HepG2 (cell line): ENCODE data around the gene NNAT. TPM values are rescaled to one million over a fixed set of nuclear protein-coding genes. Genes with fewer than 3 reads are reported as not detected.
A peak's percentile ranks its signal among the peaks of the same experiment; 100 is the strongest.
"Not testable (repeated sequence)": the region's sequence is repeated elsewhere in the genome, so short reads cannot be mapped to it uniquely, and the experiment has no call there.

Source experiments
- ATAC-seq: fragments of 200-7000 bp; cut with Tn5 transposase; 3 replicates; pipeline ENCODE4 v1.9.1; 2020; ENCODE audit warnings: mild to moderate bottlenecking, moderate library complexity
- BruUV-seq: library from RNA; stranded (reverse); fragments of 400-500 nt; replicated peaks from 2 replicates; lab custom pipeline; 2021; lab: Mats Ljungman, UMichigan
- CTCF ChIA-PET: fragments of 300-600 bp; formaldehyde crosslinking; extraction: SDS; loops from one replicate; lab custom pipeline; 2021; ENCODE audit warnings: low total read pairs, inconsistent platforms, low intra/inter-chr PET ratio; lab: Yijun Ruan, JAX
- POLR2A ChIA-PET: fragments of 350-600 bp; sonication (Branson Sonifier 250); formaldehyde crosslinking; loops from one replicate; lab custom pipeline; 2020; ENCODE audit warnings: antibody characterized with exemption, inconsistent platforms; lab: Yijun Ruan, JAX
- DNase-seq: peaks from one replicate; pipeline ENCODE4 v3.0.0-alpha.2; 2015; ENCODE audit warnings: low spot score
- FAIRE-seq: peaks from 3 replicates; lab custom pipeline; 2011; peaks lifted over from hg19 to GRCh38; lab: Jason Lieb, UNC
- H2AFZ ChIP-seq: one replicate; pipeline ENCODE4 v1.6.1; 2011; ENCODE audit warnings: low read length, inconsistent platforms
- H3K27ac ChIP-seq: fragments of 300-600 bp; 3 replicates; pipeline ENCODE4 v1.8.0; 2011; ENCODE audit warnings: mixed run types, mild to moderate bottlenecking, mixed read lengths, low read length, inconsistent platforms; ENCODE audit not compliant: insufficient read depth; ENCODE audit errors: extremely low read length
- H3K27me3 ChIP-seq, 2 experiments: fragments of 200-600 bp in 1 of 2; 2 replicates in 1 of 2; 3 replicates in 1 of 2; pipeline versions ENCODE4 v1.6.0 to v1.8.0; 2011; ENCODE audit warnings: low read length in 2 of 2, mild to moderate bottlenecking in 2 of 2, moderate library complexity in 2 of 2, inconsistent platforms in 1 of 2; ENCODE audit not compliant: insufficient read depth in 2 of 2, control insufficient read depth in 1 of 2
- H3K36me3 ChIP-seq, 2 experiments: fragments of 200-600 bp in 1 of 2; replicated peaks in 1 of 2; 2 replicates in 1 of 2; 3 replicates in 1 of 2; pipeline versions ENCODE4 v1.5.1 to v1.8.0; 2011; ENCODE audit warnings: low read length in 2 of 2, inconsistent platforms in 1 of 2; ENCODE audit not compliant: insufficient read depth in 2 of 2, control insufficient read depth in 1 of 2
- H3K4me1 ChIP-seq: 2 replicates; pipeline ENCODE4 v1.5.1; 2012; ENCODE audit warnings: low read length, inconsistent platforms; ENCODE audit not compliant: insufficient read depth
- H3K4me2 ChIP-seq: 2 replicates; pipeline ENCODE4 v1.6.0; 2011; ENCODE audit warnings: low read depth, low read length, inconsistent platforms
- H3K4me3 ChIP-seq, 3 experiments: fragments of 200-600 bp in 1 of 3; sonication (generic), shearing (Covaris generic) in 1 of 3; replicated peaks in 1 of 3; 2 replicates each; pipeline ENCODE4 v1.5.1; 2011 to 2016; ENCODE audit warnings: low read length in 3 of 3, inconsistent platforms in 2 of 3, low read depth in 2 of 3, mild to moderate bottlenecking in 2 of 3, control low read depth in 1 of 3, mixed read lengths in 1 of 3; ENCODE audit not compliant: insufficient read depth in 1 of 3
- H3K79me2 ChIP-seq: one replicate; pipeline ENCODE4 v1.6.1; 2011; ENCODE audit warnings: low read length, inconsistent platforms; ENCODE audit not compliant: insufficient read depth
- H3K9ac ChIP-seq: 2 replicates; pipeline ENCODE4 v1.6.0; 2011; ENCODE audit warnings: mild to moderate bottlenecking, low read depth, low read length, inconsistent platforms; ENCODE audit not compliant: insufficient read depth
- H3K9me3 ChIP-seq: 2 replicates; pipeline ENCODE4 v1.5.1; 2012; ENCODE audit warnings: mild to moderate bottlenecking, low read length
- H4K20me1 ChIP-seq: 2 replicates; pipeline ENCODE4 v1.6.0; 2011; ENCODE audit warnings: inconsistent platforms, mild to moderate bottlenecking, low read length, moderate library complexity; ENCODE audit not compliant: insufficient read depth
- PITX1 ChIP-seq: sonication (generic); formaldehyde crosslinking; IDR thresholded peaks from 2 replicates; pipeline ENCODE4 v1.5.1; 2020; ENCODE audit warnings: mild to moderate bottlenecking, missing genetic modification reagents
- ZBTB21 ChIP-seq: sonication (generic); formaldehyde crosslinking; IDR thresholded peaks from 2 replicates; pipeline ENCODE4 v1.4.0; 2020; ENCODE audit warnings: missing genetic modification reagents
- ZNF335 ChIP-seq: sonication (generic); formaldehyde crosslinking; IDR thresholded peaks from 2 replicates; pipeline ENCODE4 v1.4.0; 2020; ENCODE audit warnings: missing genetic modification reagents
- WGBS: methylation state at CpG from one replicate; pipeline ENCODE4 v1.1.6; 2017; ENCODE audit warnings: low lambda C conversion rate; 5-methylcytosine and 5-hydroxymethylcytosine counted together
- in situ Hi-C: cut with HindIII; loops from 2 replicates; pipeline ENCODE4 v1.10.0; 2017; ENCODE audit warnings: low pct_unique_long_range_greater_than_20kb; ENCODE audit not compliant: extremely low pct_ligation_motif_present
- intact Hi-C: fragments of 100-400 bp; cut with micrococcal nuclease; formaldehyde crosslinking; loops from one replicate; pipeline ENCODE4 v1.10.0; 2022; ENCODE audit not compliant: unreplicated experiment
- polyA plus RNA-seq, 8 experiments: library from polyadenylated mRNA; depleted of rRNA in 3 of 8; stranded (reverse) in 7 of 8; unstranded in 1 of 8; fragments of >200 nt; fragmentation: Illumina TruSeq in 4 of 8; extraction: Trizol in 4 of 8; gene quantifications; 2 replicates each; pipeline versions ENCODE4 v1.2.1 to v1.2.3, GENCODE V29; 2011 to 2016; ENCODE audit warnings: low read depth in 4 of 8, missing spikeins in 1 of 8, mixed read lengths in 1 of 8; ENCODE audit not compliant: insufficient read depth in 1 of 8
- total RNA-seq, 5 experiments: library from RNA; depleted of rRNA; stranded (reverse); fragments of >200 nt; fragmentation: Illumina TruSeq; extraction: Trizol; gene quantifications; 2 replicates each; pipeline ENCODE4 v1.2.3, GENCODE V29; 2016; ENCODE audit warnings: low read depth in 1 of 5
- TF ChIP-seq, protein P1 (sequence below): sonication (generic); formaldehyde crosslinking; IDR thresholded peaks from 2 replicates; pipeline ENCODE4 v1.4.0; 2020; ENCODE audit warnings: mild to moderate bottlenecking, low read depth, missing genetic modification reagents

Gene NNAT
- total and polyA plus RNA-seq, 2 of the 13 experiments (the other 11 are each of a cell fraction or from before 2014, with no cell fraction given), result not detected

DNA sequence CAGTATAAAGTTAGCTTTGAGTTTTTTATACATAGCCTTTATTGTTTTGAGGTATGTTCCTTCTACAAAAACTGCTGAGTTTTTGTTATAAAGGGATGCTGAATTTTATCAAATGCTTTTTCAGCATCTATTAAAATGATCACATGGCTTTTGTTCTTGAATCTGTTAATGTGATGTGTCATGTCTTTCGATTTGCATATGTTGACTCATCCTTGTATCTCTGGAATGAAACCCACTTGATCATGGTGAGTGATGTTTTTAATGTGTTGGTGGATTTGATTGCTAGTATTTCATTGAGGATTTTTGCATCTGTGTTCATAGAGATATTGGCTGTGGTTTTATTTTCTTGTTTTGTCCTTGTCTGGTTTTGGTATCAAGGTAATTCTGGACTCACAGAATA is 31.4 kb downstream of the NNAT start:
- FAIRE-seq (no peak), DNase-seq (no peak), ATAC-seq (no peak)
- ChIA-PET POLR2A (no interaction called here), CTCF (no interaction called here)
- Histone ChIP-seq H2AFZ (no peak overlapping the region), H3K9ac (no peak overlapping the region), H3K9me3 (no peaks in the 10 kb centered on the region), H3K36me3 (no peaks in the 10 kb centered on the region), H4K20me1 (no peaks in the 10 kb centered on the region), H3K27me3 (peaks cover 0 to 3% of the 10 kb centered on the region in 2 experiments; a peak in 1 of 5 replicates), H3K4me3 (no peak overlapping the region), H3K4me2 (no peak overlapping the region), H3K27ac (no peak overlapping the region), H3K4me1 (peaks cover 14% of the 10 kb centered on the region), H3K79me2 (no peaks in the 10 kb centered on the region)
- in situ Hi-C loops (loop anchor here (25.0 kb wide), 1 partner anchor 660 kb away; no protein-coding TSS in a partner anchor), intact Hi-C loops (no loop called here)
- TF ChIP-seq, protein P1, sequence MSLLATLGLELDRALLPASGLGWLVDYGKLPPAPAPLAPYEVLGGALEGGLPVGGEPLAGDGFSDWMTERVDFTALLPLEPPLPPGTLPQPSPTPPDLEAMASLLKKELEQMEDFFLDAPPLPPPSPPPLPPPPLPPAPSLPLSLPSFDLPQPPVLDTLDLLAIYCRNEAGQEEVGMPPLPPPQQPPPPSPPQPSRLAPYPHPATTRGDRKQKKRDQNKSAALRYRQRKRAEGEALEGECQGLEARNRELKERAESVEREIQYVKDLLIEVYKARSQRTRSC (CRISPR knock-in tag), result no peak
- TF ChIP-seq ZBTB21 (CRISPR knock-in tag), result no peak
- TF ChIP-seq ZNF335 (CRISPR knock-in tag), result no peak
- no TSS peak for BruUV-seq
- WGBS, result 0% methylated on average over 1 of the region's 1 CpG

DNA sequence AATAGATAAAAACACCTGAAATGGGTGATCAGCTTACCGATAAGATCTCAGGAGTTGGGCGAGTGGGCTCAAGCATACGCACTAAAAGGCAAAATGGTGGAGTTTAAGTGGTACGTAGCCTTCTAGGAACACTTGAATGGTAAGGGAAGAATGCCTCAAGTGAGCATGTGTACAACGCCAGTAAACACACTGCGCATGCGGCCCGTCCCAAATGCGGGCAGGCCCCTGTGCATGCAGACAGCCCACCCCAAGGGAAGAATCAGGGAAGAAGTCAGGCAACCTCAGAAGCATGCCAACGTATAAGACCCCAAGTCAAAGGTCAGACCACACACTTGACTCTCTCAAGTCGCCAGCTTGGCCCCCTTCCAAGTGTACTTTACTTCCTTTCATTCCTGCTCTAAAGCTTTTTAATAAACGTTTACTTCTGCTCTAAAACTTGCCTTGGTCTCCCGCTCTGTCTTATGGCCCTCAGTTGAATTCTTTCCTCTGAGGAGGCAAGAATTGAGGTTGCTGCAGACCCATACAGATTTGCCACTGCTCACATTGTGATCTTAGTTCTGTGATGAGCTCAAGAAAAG is 33.8 kb downstream of the NNAT start:
- H3K27ac ChIP-seq, H3K4me1 ChIP-seq, FAIRE-seq, H3K4me2 ChIP-seq, ATAC-seq, DNase-seq, BruUV-seq, H3K79me2 ChIP-seq, H3K4me3 ChIP-seq, H4K20me1 ChIP-seq, intact Hi-C loops, POLR2A ChIA-PET, H2AFZ ChIP-seq, H3K36me3 ChIP-seq, H3K9ac ChIP-seq, H3K9me3 ChIP-seq, CTCF ChIA-PET: not testable (repeated sequence)
- TF ChIP-seq PITX1, result 0 out of 2 replicates have a peak, but pooled peaks have one; percentile 12
- in situ Hi-C loops, result loop anchor here (25.0 kb wide), 1 partner anchor 657 kb away; no protein-coding TSS in a partner anchor
- peaks cover 2 to 12% of the 10 kb centered on the region in 2 experiments; a peak in 2 of 5 replicates for H3K27me3 ChIP-seq
- WGBS, result 60% methylated on average over 13 of the region's 13 CpGs
